GM23338 (cell line): ENCODE results near the gene KAT6B. TPM values are rescaled to one million over a fixed set of nuclear protein-coding genes. Genes with fewer than 3 reads are reported as not detected.

Source experiments
- ATAC-seq: fragments of 200-7000 bp; cut with Tn5 transposase; 3 replicates; pipeline ENCODE4 v1.9.1; 2020
- DNase-seq: peaks from one replicate; pipeline ENCODE4 v3.0.0-alpha.2; 2015; ENCODE audit warnings: low spot score
- H2AFZ ChIP-seq: fragments of 200-600 bp; sonication (generic); 2 replicates; pipeline ENCODE4 v1.8.0; 2016; ENCODE audit warnings: antibody characterized with exemption, mild to moderate bottlenecking, moderate library complexity
- H3F3A ChIP-seq: fragments of 200-600 bp; sonication (generic); replicated peaks from 2 replicates; pipeline ENCODE4 v1.8.0; 2017; ENCODE audit warnings: antibody characterized with exemption, mixed run types, low read depth
- H3K27ac ChIP-seq: fragments of 200-600 bp; sonication (generic); 2 replicates; pipeline ENCODE4 v1.6.1; 2016; ENCODE audit warnings: low read depth
- H3K27me3 ChIP-seq: fragments of 200-600 bp; sonication (generic); 2 replicates; pipeline ENCODE4 v1.8.0; 2016; ENCODE audit warnings: mild to moderate bottlenecking, mixed run types, moderate library complexity; ENCODE audit not compliant: insufficient read depth
- H3K36me3 ChIP-seq: fragments of 200-600 bp; sonication (generic); 2 replicates; pipeline ENCODE4 v1.8.0; 2016; ENCODE audit warnings: mild to moderate bottlenecking; ENCODE audit not compliant: insufficient read depth
- H3K4me1 ChIP-seq: fragments of 200-600 bp; sonication (generic); 2 replicates; pipeline ENCODE4 v1.8.0; 2016; ENCODE audit warnings: mild to moderate bottlenecking, moderate library complexity; ENCODE audit not compliant: insufficient read depth
- H3K4me2 ChIP-seq: fragments of 200-600 bp; sonication (generic); 2 replicates; pipeline ENCODE4 v1.7.1; 2017; ENCODE audit warnings: mixed run types
- H3K4me3 ChIP-seq: fragments of 200-600 bp; sonication (generic); 2 replicates; pipeline ENCODE4 v1.6.1; 2016; ENCODE audit warnings: mixed run types
- H3K79me2 ChIP-seq: fragments of 200-600 bp; sonication (generic); replicated peaks from 2 replicates; pipeline ENCODE4 v1.8.0; 2017; ENCODE audit warnings: mild to moderate bottlenecking; ENCODE audit not compliant: insufficient read depth
- H3K9me2 ChIP-seq: fragments of 200-600 bp; sonication (generic); 2 replicates; pipeline ENCODE4 v1.8.0; 2017; ENCODE audit not compliant: insufficient read depth
- H4K20me1 ChIP-seq: fragments of 200-600 bp; sonication (generic); replicated peaks from 2 replicates; pipeline ENCODE4 v1.8.0; 2017; ENCODE audit warnings: mild to moderate bottlenecking; ENCODE audit not compliant: insufficient read depth
- H3K27ac Mint-ChIP-seq: 2 replicates; pipeline ENCODE4 v1.8.0; 2020; ENCODE audit warnings: inconsistent platforms, mild to moderate bottlenecking, moderate library complexity, mixed read lengths
- H3K27me3 Mint-ChIP-seq: 3 replicates; pipeline ENCODE4 v1.8.0; 2022; ENCODE audit warnings: low read depth, mild to moderate bottlenecking, moderate library complexity, mixed read lengths, inconsistent platforms; ENCODE audit not compliant: insufficient read depth, poor library complexity
- H3K36me3 Mint-ChIP-seq: 3 replicates; pipeline ENCODE4 v1.8.0; 2021; ENCODE audit warnings: low read depth, mild to moderate bottlenecking, inconsistent platforms, moderate library complexity, mixed read lengths
- H3K4me1 Mint-ChIP-seq: 3 replicates; pipeline ENCODE4 v1.8.0; 2020; ENCODE audit warnings: mild to moderate bottlenecking, inconsistent platforms, mixed read lengths
- H3K4me3 Mint-ChIP-seq: 3 replicates; pipeline ENCODE4 v1.8.0; 2021; ENCODE audit warnings: moderate library complexity, mild to moderate bottlenecking, inconsistent platforms, mixed read lengths
- H3K9me3 Mint-ChIP-seq: 3 replicates; pipeline ENCODE4 v1.8.0; 2020; ENCODE audit warnings: moderate library complexity, mild to moderate bottlenecking, inconsistent platforms, mixed read lengths
- CREB1 ChIP-seq: fragments of 250-450 bp; sonication (Bioruptor Pico); IDR thresholded peaks from 2 replicates; pipeline ENCODE4 v1.5.0; 2020; ENCODE audit warnings: low read depth, mild to moderate bottlenecking, moderate library complexity
- CTCF ChIP-seq, 2 experiments: fragments of 200-600 bp in 1 of 2; sonication (generic) in 1 of 2; conservative IDR thresholded peaks; 2 replicates each; pipeline versions ENCODE4 v1.5.1 to v1.6.1; 2016 to 2017; ENCODE audit warnings: antibody characterized with exemption in 2 of 2, low read depth in 2 of 2, mild to moderate bottlenecking in 2 of 2, moderate library complexity in 1 of 2
- ETS1 ChIP-seq: IDR thresholded peaks from 2 replicates; pipeline ENCODE4 v1.6.1; 2016; ENCODE audit warnings: antibody characterized with exemption
- EZH2 ChIP-seq: fragments of 200-600 bp; sonication (generic); IDR thresholded peaks from one replicate; pipeline ENCODE4 v1.8.0; 2017; ENCODE audit warnings: antibody characterized with exemption, mild to moderate bottlenecking, low read depth; ENCODE audit not compliant: unreplicated experiment
- EZH2phosphoT487 ChIP-seq: fragments of 200-600 bp; sonication (generic); IDR thresholded peaks from one replicate; pipeline ENCODE4 v1.8.1; 2018; ENCODE audit warnings: antibody characterized with exemption; ENCODE audit not compliant: unreplicated experiment
- JUNB ChIP-seq: IDR thresholded peaks from one replicate; pipeline ENCODE4 v1.6.1; 2016; ENCODE audit warnings: antibody characterized with exemption; ENCODE audit not compliant: unreplicated experiment
- NANOG ChIP-seq: IDR thresholded peaks from 2 replicates; pipeline ENCODE4 v1.6.1; 2016; ENCODE audit warnings: antibody characterized with exemption, borderline replicate concordance
- POLR2AphosphoS5 ChIP-seq: IDR thresholded peaks from 2 replicates; pipeline ENCODE4 v1.6.1; 2016; ENCODE audit warnings: antibody characterized with exemption, low read depth
- REST ChIP-seq: IDR thresholded peaks from one replicate; pipeline ENCODE4 v1.6.1; 2018; ENCODE audit warnings: antibody characterized with exemption; ENCODE audit not compliant: unreplicated experiment
- STAT1 ChIP-seq: IDR thresholded peaks from one replicate; pipeline ENCODE4 v1.6.1; 2016; ENCODE audit warnings: antibody characterized with exemption; ENCODE audit not compliant: unreplicated experiment
- ZNF114 ChIP-seq: fragments of 250-450 bp; sonication (Bioruptor Pico); IDR thresholded peaks from 2 replicates; pipeline ENCODE4 v1.5.0; 2020; ENCODE audit warnings: mild to moderate bottlenecking, moderate library complexity
- ZNF331 ChIP-seq: fragments of 250-450 bp; sonication (Bioruptor Pico); IDR thresholded peaks from 2 replicates; pipeline ENCODE4 v1.5.0; 2020; ENCODE audit warnings: low read depth, mild to moderate bottlenecking, moderate library complexity
- ZNF462 ChIP-seq: fragments of 250-450 bp; sonication (Bioruptor Pico); IDR thresholded peaks from 2 replicates; pipeline ENCODE4 v1.5.0; 2020; ENCODE audit warnings: mild to moderate bottlenecking, moderate library complexity
- polyA plus RNA-seq: library from polyadenylated mRNA; unstranded; fragments of >200 nt; fragmentation: Nextera tagmentation; extraction: Ambion mirVana; gene quantifications from 2 replicates; pipeline ENCODE4 v1.2.1, GENCODE V29; 2016
- total RNA-seq: library from RNA; depleted of rRNA; stranded (reverse); fragments of >200 nt; shearing (Covaris generic); gene quantifications from 2 replicates; pipeline ENCODE4 v1.2.3, GENCODE V29; 2014

Gene KAT6B
- total and polyA plus RNA-seq, 2 experiments from 2014 or later: 21.3 to 31.4 TPM

- Histone ChIP-seq H2AFZ (peak overlapping the region; percentile 72; the same call in 1 of the 2 replicates), H3K36me3 (no peaks in the 10 kb centered on the region), H3K27ac (no peak overlapping the region), H3K27me3 (peaks cover 12% of the 10 kb centered on the region), H3K4me1 (peaks cover 3% of the 10 kb centered on the region; the same call in 1 of the 2 replicates), H3K9me2 (0 out of 2 replicates have a peak, but pooled peaks cover 4% of the 10 kb centered on the region), H3K4me2 (no peak overlapping the region), H4K20me1 (no peaks in the 10 kb centered on the region), H3K4me3 (no peak overlapping the region), H3K79me2 (no peaks in the 10 kb centered on the region), H3F3A (0 out of 2 replicates have a peak, but pooled peaks cover 8% of the 10 kb centered on the region)
- ATAC-seq (no peak), DNase-seq (no peak)
- Mint-ChIP-seq H3K4me1 (peaks cover 3% of the 10 kb centered on the region; the same call in 1 of the 3 replicates), H3K27me3 (peaks cover 13% of the 10 kb centered on the region), H3K36me3 (no peaks in the 10 kb centered on the region), H3K4me3 (no peak overlapping the region), H3K27ac (no peak overlapping the region), H3K9me3 (no peaks in the 10 kb centered on the region; the same call in 2 of the 3 replicates)
- no peak for TF ChIP-seq CREB1 (CRISPR knock-in tag)
- no peak for TF ChIP-seq CTCF (conservative IDR thresholded peaks at IDR 0.05; ENCODE audit: low read depth in 2 of 2)
- TF ChIP-seq NANOG: no peak
- TF ChIP-seq REST: no peak
- no peak for TF ChIP-seq ZNF114
- TF ChIP-seq EZH2: no peak
- no peak for TF ChIP-seq EZH2phosphoT487
- TF ChIP-seq STAT1: no peak
- TF ChIP-seq ETS1: no peak
- no peak for TF ChIP-seq JUNB
- no peak for TF ChIP-seq ZNF331 (CRISPR knock-in tag)
- no peak for TF ChIP-seq POLR2AphosphoS5
- no peak for TF ChIP-seq ZNF462 (CRISPR knock-in tag)
These were observed 216.0 kb downstream of the KAT6B start for GRCh38 chr10:75042292-75042974.
